GM12874 (cell line): ENCODE results near the gene SLC8B1.

Experiments used
- TF ChIP-seq, protein P1 (sequence below): IDR thresholded peaks from 2 replicates; pipeline ENCODE4 v1.5.1; 2011; ENCODE audit warnings: low read depth, mild to moderate bottlenecking, control low read depth, low read length, moderate library complexity; ENCODE audit not compliant: insufficient read depth

The SLC8B1 gene

DNA sequence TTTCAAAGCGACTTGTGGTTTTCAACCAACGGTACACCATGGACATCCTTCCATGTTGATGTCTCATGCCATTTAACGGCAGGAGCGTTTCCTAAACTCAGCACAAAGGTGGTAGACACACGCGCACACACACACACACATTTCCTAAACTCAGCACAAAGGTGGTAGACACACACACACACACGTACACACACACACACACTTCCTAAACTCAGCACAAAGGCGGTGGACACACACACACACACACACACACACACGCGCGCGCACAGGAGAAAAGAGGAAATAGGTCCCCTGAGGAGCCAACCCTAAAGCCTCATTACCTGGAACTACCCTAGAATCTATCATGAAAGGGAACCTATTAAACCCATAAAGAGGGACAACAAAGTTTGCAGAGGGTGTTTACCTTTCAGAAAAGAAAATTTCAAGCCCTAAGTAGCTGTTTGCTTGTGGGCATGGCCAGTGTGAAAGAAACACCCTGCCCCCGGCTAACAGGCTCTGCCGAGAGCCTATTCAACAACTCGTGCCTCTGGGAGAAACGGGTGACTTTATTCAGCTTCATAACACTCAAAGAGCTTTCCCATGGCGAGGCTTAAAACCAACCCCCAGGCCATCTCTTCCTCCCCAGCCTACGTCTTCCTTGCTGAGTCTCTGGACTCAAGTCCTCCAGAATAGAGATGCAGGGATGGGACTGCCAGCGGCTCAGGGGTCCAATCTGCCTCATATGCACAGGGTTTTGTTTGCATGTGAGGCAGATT lies 31.8 kb downstream of the SLC8B1 start:
- TF ChIP-seq, protein P1, sequence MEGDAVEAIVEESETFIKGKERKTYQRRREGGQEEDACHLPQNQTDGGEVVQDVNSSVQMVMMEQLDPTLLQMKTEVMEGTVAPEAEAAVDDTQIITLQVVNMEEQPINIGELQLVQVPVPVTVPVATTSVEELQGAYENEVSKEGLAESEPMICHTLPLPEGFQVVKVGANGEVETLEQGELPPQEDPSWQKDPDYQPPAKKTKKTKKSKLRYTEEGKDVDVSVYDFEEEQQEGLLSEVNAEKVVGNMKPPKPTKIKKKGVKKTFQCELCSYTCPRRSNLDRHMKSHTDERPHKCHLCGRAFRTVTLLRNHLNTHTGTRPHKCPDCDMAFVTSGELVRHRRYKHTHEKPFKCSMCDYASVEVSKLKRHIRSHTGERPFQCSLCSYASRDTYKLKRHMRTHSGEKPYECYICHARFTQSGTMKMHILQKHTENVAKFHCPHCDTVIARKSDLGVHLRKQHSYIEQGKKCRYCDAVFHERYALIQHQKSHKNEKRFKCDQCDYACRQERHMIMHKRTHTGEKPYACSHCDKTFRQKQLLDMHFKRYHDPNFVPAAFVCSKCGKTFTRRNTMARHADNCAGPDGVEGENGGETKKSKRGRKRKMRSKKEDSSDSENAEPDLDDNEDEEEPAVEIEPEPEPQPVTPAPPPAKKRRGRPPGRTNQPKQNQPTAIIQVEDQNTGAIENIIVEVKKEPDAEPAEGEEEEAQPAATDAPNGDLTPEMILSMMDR, result no peak

DNA sequence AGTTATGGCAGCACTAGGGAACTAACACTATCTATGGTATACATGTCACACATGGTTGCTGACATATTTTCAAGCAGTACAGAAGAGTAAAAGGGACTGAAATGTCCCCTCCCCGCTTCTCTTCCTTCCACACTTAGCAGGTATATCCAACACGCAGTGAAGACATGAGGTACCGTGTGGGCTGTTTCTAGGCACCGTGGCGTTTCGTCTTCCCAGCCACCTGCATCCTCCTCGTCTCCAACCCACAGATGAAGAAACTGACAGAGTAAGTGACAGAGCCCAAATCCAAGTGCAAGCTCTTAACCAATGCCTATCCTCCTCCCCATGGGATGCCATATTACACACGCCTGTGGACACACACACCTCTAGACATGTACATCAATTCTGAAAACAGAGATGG lies 32.4 kb downstream of the SLC8B1 start:
- TF ChIP-seq, protein P1, result no peak

DNA sequence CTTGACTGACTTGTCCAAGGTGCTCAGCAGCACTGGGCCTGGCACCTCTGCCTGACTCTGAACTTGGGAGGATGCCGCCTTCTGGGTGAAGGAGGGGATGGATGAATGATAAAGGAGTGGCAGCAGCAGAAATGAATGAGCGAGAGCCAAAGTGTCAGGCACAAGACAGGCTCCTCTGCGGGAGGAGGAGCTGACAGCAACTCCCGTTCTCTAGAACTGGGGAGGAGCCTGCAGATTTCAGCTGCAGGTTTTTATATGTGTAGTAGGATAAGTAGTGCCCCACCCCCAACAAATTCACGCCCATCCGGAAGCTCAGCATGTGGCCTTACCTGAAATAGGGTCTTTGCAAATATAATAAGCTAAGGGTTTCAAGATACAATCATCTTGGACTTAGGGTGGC lies 33.1 kb downstream of the SLC8B1 start:
- TF ChIP-seq, protein P1, result no peak

DNA sequence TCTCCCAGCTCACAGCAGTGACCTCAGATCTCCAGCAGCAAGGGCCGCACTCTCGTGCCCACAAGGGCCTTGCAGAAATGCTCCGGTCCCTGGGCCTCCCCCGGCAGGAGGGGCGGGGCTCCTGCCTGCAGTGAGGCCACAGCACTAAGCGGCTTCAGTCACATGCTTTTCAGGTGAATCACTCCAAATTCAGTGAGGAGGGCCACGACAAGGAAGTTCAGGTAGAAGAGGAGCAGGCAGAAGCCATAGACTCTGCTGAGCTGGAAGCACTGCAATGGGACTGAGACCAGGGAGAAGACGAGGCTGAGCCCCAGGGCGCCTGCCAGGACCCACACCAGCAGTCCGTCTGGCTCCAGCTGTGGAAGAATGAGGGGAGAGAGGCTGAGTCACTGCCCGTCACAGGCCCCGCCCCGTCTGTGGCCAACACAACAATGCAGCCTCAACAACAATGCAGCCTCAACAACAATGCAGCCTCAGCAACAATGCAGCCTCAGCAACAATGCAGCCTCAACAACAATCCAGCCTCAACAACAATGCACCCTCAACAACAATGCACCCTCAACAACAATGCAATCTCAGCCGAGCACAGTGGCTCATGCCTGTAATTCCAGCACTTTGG lies 35.2 kb downstream of the SLC8B1 start:
- TF ChIP-seq, protein P1, result no peak

DNA sequence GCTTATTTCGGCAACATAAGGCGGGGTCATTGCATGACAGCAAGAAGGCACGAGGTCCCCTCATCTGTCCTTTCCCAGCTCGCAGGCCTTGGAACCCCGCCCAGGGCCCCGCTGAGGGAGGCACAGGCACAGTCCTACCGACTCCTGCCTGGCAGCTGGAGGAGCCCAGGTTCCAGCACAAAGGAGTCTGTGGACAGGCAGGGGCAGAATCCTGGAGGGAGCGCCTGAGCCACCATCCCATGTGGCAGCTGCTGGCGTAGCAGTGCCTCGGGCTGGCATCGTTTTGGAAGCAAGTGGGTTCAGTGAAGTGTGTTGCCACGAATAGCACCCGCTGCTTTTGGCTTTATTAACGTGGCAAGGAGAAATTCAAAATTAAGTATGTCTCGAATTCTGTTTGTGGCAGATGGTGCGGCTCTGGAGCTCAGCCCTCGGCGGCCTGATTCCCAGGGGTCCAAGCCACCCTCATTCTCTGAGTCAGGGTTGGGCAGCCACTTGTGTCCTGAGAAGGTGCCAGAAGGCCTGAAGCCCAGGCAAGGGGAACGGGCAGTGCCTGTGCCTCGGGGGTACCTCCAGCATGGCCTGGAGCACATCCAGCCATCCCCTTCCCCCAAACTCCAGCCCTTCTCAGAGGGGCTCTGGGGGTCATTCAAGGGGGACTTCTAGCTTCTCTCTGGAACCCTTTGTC lies 35.9 kb downstream of the SLC8B1 start:
- TF ChIP-seq, protein P1, result no peak

DNA sequence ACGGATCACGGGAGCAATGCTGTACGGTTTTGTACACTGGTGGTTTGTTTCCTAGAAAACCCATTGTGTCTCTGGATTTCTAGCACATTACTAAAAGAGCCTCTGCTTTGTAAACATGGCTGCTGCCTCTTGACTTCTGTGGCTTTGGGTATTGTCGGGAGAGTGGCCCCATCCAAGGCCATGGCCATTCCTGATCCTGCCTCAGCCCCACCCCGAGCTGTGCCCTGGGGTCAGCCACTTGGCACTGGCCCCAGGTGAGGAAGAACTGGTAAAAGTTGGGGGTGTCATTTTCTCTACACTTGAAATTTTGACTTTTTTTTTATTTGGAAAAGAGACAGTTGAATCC lies 36.5 kb downstream of the SLC8B1 start:
- TF ChIP-seq, protein P1, result no peak

DNA sequence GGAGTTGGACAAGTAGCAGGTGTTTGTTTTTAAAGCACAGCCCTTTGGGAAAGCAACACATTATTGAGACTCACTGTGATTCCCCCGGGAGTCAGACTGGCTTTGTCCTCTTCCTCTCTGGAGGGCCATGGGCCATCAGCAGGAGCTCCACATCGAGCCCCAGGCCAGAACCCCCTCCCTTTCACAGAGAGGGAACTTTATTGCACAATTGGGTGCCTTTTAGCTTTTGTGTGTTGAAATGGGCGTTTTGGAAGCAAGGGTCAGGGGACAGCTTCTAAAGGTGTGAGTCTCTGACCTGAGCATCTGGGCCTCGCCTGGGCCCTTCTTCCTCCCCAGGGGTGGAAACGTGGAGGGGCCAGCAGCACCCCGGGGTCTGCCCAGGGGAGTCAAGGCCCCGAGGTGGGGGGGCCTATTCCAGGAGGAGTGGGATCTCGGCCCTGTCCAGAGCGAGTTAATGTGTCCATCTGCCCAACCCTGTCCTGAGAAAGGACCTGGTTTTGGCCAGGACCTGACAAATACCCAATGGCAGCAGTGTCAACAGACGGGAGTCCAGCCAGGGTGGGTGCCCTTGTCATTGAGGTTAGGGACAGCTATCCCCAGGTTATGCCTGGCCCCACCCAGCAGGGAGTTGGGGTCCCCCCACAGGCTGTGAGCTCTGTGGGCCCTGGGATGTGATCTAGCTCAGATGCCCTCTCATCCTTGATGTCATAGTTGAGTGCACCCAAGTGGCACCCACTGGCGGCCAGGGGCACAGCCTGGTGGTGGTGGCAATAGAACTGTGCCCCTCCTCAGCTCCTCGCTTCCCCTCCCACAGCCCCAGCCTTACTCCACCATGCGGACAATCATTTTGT lies 37.1 kb downstream of the SLC8B1 start:
- TF ChIP-seq, protein P1, result no peak
